GM18498 (cell line): Measurements from ENCODE around the gene ZNF462.
"Not testable (repeated sequence)": the region's sequence is repeated elsewhere in the genome, so short reads cannot be mapped to it uniquely, and the experiment has no call there.

Experiments
- ATAC-seq: cut with Tn5 transposase; IDR thresholded peaks from one replicate; pipeline ENCODE4 v1.9.1; 2021; ENCODE audit warnings: mild to moderate bottlenecking, moderate library complexity; ENCODE audit not compliant: unreplicated experiment

The ZNF462 gene

GRCh38 chr9:106887066-106887465 is 24.1 kb downstream of the ZNF462 start:
- ATAC-seq: no peak

GRCh38 chr9:106889061-106889590 is 26.2 kb downstream of the ZNF462 start:
- no peak for ATAC-seq

GRCh38 chr9:106890608-106891007 is 27.6 kb downstream of the ZNF462 start:
- no peak for ATAC-seq

- ATAC-seq: no peak
Observed at GRCh38 chr9:106891286-106891685, 28.3 kb downstream of the ZNF462 start.

- no peak for ATAC-seq
Observed at GRCh38 chr9:106892632-106893031, 29.7 kb downstream of the ZNF462 start.

- ATAC-seq: no peak
Observed at GRCh38 chr9:106893088-106893487, 30.1 kb downstream of the ZNF462 start.

- no peak for ATAC-seq
Observed at GRCh38 chr9:106896695-106897094, 33.7 kb downstream of the ZNF462 start.

GRCh38 chr9:106897236-106897635 is 34.3 kb downstream of the ZNF462 start:
- ATAC-seq: no peak

GRCh38 chr9:106897751-106898150 is 34.8 kb downstream of the ZNF462 start:
- no peak for ATAC-seq

- ATAC-seq: not testable (repeated sequence)
Observed at GRCh38 chr9:106900523-106900922, 37.6 kb downstream of the ZNF462 start.

- no peak for ATAC-seq
Observed at GRCh38 chr9:106906129-106906528, 43.2 kb downstream of the ZNF462 start.

- no peak for ATAC-seq
Observed at GRCh38 chr9:106911951-106912350, 49.0 kb downstream of the ZNF462 start.

GRCh38 chr9:106913276-106913675 is 50.3 kb downstream of the ZNF462 start:
- no peak for ATAC-seq

GRCh38 chr9:106915851-106916250 is 52.9 kb downstream of the ZNF462 start:
- ATAC-seq: no peak

- ATAC-seq: no peak
Observed at GRCh38 chr9:106916466-106917235, 53.7 kb downstream of the ZNF462 start.

- no peak for ATAC-seq
Observed at GRCh38 chr9:106918825-106919509, 56.0 kb downstream of the ZNF462 start.

- no peak for ATAC-seq
Observed at GRCh38 chr9:106920091-106920490, 57.1 kb downstream of the ZNF462 start.

- no peak for ATAC-seq
Observed at GRCh38 chr9:106920701-106921283, 57.8 kb downstream of the ZNF462 start.

GRCh38 chr9:106921341-106921899 is 58.5 kb downstream of the ZNF462 start:
- ATAC-seq: no peak

GRCh38 chr9:106922026-106922425 is 59.1 kb downstream of the ZNF462 start:
- no peak for ATAC-seq

- no peak for ATAC-seq
Observed at GRCh38 chr9:106925392-106925791, 62.4 kb downstream of the ZNF462 start.
